ENCODE results near the gene YBEY. TPM values are rescaled to one million over a fixed set of nuclear protein-coding genes. Genes with fewer than 3 reads are reported as not detected.

YBEY gene
- total and polyA plus RNA-seq, 9 donors: 10.7 to 27.9 (median 16.4) TPM

DNA sequence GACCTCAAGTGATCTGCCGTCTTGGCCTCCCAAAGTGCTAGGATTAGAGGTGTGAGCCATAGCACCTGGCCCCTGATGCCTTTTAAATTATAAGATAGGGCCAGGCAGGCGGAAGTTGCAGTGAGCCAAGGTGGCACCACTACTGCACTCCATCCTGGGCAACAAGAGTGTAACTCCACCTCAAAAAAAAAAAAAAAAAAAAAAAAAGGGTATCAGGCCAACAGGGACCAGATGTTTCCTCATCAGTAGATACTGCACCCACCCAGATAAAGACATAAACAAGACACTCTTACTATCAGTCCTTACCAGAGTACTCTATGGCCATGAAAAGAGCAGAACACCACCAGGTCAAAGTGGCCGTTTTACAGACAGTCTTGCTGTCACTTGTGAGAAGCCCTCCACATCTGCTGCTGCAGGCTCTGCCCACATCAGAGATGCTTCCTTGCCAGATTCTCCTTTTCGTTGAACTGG lies 34.2 kb downstream of the YBEY start:
- intact Hi-C loops (cut with DNase I): no loop called here
- TF ChIP-seq CTCF (IDR thresholded peaks at IDR 0.05): no peak
- Histone ChIP-seq H3K27me3 (no peaks in the 10 kb centered on the region), H3K36me3 (no peaks in the 10 kb centered on the region), H3K4me1 (ENCODE audit: insufficient read depth) (peaks cover 9% of the 10 kb centered on the region), H3K9me3 (no peaks in the 10 kb centered on the region), H3K27ac (no peak overlapping the region), H3K4me3 (no peak overlapping the region)
- 59 to 65% (median 60%) methylated on average over 4 of the region's 4 CpGs for WGBS, 3 donors
- DNase-seq: no peak

DNA sequence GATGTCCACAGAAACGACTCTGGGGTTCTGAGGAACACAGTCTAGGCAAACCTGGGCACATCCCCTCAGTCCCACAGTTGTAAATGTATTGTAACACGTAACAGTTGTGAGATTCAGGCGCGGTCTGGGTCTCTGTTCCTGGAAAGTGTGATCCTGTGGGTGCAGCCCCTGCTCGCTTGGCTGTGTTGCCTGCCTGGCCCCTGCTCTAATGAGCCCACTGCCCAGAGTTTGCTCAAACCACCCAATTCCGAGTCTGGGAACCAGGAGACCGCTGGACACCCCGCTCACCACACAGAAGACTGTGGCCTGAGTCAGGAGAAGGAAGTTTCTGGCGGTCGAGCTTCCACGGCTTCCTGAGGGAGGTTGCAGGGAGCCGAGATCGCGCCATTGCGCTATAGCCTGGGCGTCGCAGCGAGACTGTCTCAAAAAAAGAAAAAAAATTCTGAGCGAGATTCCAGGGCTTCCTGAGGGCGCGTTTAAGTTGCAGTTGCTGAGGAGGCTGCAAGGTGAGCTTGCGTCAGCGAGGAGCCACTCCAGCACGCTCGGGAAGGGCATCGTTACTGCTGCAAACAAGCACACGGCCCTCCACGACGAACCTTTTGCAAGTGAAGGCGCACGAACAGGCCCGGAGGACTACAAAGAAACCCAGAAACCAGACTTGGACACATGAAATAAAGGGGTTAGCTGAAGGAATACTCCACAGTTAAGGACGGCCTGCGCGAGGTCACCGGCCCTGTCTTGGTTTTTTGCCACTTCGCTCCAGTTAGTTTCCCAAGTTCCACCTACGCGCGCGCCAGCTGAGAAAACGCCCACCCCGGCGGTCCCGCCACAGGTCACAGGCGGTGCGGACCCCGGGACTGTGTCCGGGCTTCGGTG lies 36.4 kb downstream of the YBEY start:
- Histone ChIP-seq H3K9me3 (no peaks in the 10 kb centered on the region), H3K4me1 (ENCODE audit: insufficient read depth) (peaks cover 11% of the 10 kb centered on the region), H3K27ac (no peak overlapping the region), H3K4me3 (peak overlapping the region; percentile 83), H3K27me3 (no peaks in the 10 kb centered on the region), H3K36me3 (no peaks in the 10 kb centered on the region)
- intact Hi-C loops (cut with DNase I): no loop called here
- 7 to 8% (median 7%) methylated on average over 50 of the region's 50 CpGs for WGBS, 3 donors
- peak in 2 of 5 donors; percentile 46 to 53 for DNase-seq
- TF ChIP-seq EP300 (IDR thresholded peaks at IDR 0.05): no peak
- TF ChIP-seq POLR2A (IDR thresholded peaks at IDR 0.05): no peak
- TF ChIP-seq CTCF (IDR thresholded peaks at IDR 0.05): no peak

- intact Hi-C loops (cut with DNase I): no loop called here
- DNase-seq: no peak
- peaks cover 11% of the 10 kb centered on the region for H3K4me1 ChIP-seq (ENCODE audit: insufficient read depth)
- no peak overlapping the region for H3K27ac ChIP-seq
- H3K4me3 ChIP-seq: peak overlapping the region; percentile 83
- H3K27me3 ChIP-seq: no peaks in the 10 kb centered on the region
- WGBS, 3 donors: 1% methylated on average over 31 to 34 of the region's 34 CpGs
- H3K9me3 ChIP-seq: no peaks in the 10 kb centered on the region
- no peaks in the 10 kb centered on the region for H3K36me3 ChIP-seq
- TF ChIP-seq CTCF (IDR thresholded peaks at IDR 0.05) (no peak), POLR2A (IDR thresholded peaks at IDR 0.05) (no peak), EP300 (IDR thresholded peaks at IDR 0.05) (no peak)
These were observed 37.1 kb downstream of the YBEY start for GRCh38 chr21:46323227-46323709.

DNA sequence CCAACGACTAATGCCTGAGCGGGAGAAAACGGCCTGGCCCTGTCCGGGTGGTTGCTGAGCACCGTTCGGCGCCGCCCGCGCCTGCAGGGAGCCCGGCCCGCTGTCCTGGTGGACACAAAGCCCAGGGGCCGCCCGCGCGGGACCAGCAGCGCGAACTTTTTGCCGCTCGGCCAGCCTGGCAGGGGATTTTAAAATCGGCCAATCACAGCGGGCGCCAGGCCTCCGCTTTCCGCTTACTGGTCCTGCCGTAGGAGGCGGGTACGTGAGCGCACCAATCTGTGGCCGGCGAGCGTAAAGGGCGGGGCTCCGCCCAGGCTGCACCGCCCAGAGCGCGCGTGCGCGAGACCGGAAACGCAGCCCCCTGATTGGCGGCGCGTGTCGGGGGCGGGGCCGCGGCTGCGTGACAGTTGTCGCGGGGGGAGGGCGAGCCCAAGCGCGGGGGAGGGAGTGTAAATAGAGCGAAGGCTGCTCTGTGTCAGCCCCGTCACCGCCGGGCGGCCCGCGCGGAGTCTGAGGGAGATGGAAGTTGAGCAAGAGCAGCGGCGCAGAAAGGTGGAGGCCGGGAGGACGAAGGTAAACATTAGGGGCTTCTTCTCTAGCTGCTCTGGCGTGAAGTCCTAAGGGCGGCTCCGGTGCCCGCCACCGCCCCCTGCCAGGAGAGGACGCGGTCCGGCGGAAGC lies 37.7 kb downstream of the YBEY start, which contains the start of the genes C21orf58 and PCNT:
Gene C21orf58, minus strand, starts transcription at position 161 of the 680 bp plus-strand sequence. CDS start 1,132 bp downstream, outside the sequence.
Gene PCNT, plus strand, starts transcription at position 447 of the 680 bp plus-strand sequence. Its CDS starts 73 bp downstream, at position 520.
- peaks cover 11% of the 10 kb centered on the region for H3K4me1 ChIP-seq (ENCODE audit: insufficient read depth)
- no peaks in the 10 kb centered on the region for H3K36me3 ChIP-seq
- no peaks in the 10 kb centered on the region for H3K9me3 ChIP-seq
- WGBS, 3 donors: 0 to 1% (median 1%) methylated on average over 65 to 76 of the region's 76 CpGs
- no peaks in the 10 kb centered on the region for H3K27me3 ChIP-seq
- peak within 1 kb of the TSS; percentile 47 to 84 for H3K27ac ChIP-seq
- TF ChIP-seq EP300 (IDR thresholded peaks at IDR 0.05) (peak; percentile 18), POLR2A (IDR thresholded peaks at IDR 0.05) (no peak), CTCF (IDR thresholded peaks at IDR 0.05) (peak in 1 of 3 donors; percentile 13)
- intact Hi-C loops (cut with DNase I): no loop called here
- DNase-seq: peak; percentile 97 to 99 (median 98)
- peak within 1 kb of the TSS; percentile 83 for H3K4me3 ChIP-seq

Data from ovary (tissue), 9 donors.